Measurements from ENCODE around the gene FNIP1.

The FNIP1 gene

GRCh38 chr5:131758520-131758900 lies 38.3 kb downstream of the FNIP1 start:
- no peak overlapping the region for H3K9ac ChIP-seq (ENCODE audit: low read length in 5 of 5)
- H3K9me3 ChIP-seq (ENCODE audit: control insufficient read depth in 5 of 5, low read length in 5 of 5), result no peaks in the 10 kb centered on the region
- H3K4me1 ChIP-seq (ENCODE audit: control insufficient read depth in 5 of 5, insufficient read depth in 5 of 5, low read length in 5 of 5), result peaks cover 0 to 27% (median 13%) of the 10 kb centered on the region in 5 donors
- H3K27me3 ChIP-seq (ENCODE audit: control insufficient read depth in 5 of 5, insufficient read depth in 4 of 5, low read length in 5 of 5), result no peaks in the 10 kb centered on the region
- H3K27ac ChIP-seq (ENCODE audit: low read depth, low read length), result no peak overlapping the region
- no peaks in the 10 kb centered on the region for H3K36me3 ChIP-seq (ENCODE audit: control insufficient read depth in 5 of 5, insufficient read depth in 5 of 5, low read length in 5 of 5)
- no peak overlapping the region for H3K4me3 ChIP-seq (ENCODE audit: low read depth in 1 of 5, low read length in 5 of 5)

GRCh38 chr5:131757830-131758519 lies 38.8 kb downstream of the FNIP1 start:
- Histone ChIP-seq H3K36me3 (ENCODE audit: control insufficient read depth in 5 of 5, insufficient read depth in 5 of 5, low read length in 5 of 5) (no peaks in the 10 kb centered on the region), H3K27me3 (ENCODE audit: control insufficient read depth in 5 of 5, insufficient read depth in 4 of 5, low read length in 5 of 5) (no peaks in the 10 kb centered on the region), H3K9me3 (ENCODE audit: control insufficient read depth in 5 of 5, low read length in 5 of 5) (no peaks in the 10 kb centered on the region), H3K9ac (ENCODE audit: low read length in 5 of 5) (no peak overlapping the region), H3K4me3 (ENCODE audit: low read depth in 1 of 5, low read length in 5 of 5) (no peak overlapping the region), H3K4me1 (ENCODE audit: control insufficient read depth in 5 of 5, insufficient read depth in 5 of 5, low read length in 5 of 5) (peaks cover 0 to 27% (median 13%) of the 10 kb centered on the region in 5 donors), H3K27ac (ENCODE audit: low read depth, low read length) (no peak overlapping the region)

GRCh38 chr5:131756942-131757341 lies 39.9 kb downstream of the FNIP1 start:
- Histone ChIP-seq H3K9ac (ENCODE audit: low read length in 5 of 5) (no peak overlapping the region), H3K27me3 (ENCODE audit: control insufficient read depth in 5 of 5, insufficient read depth in 4 of 5, low read length in 5 of 5) (no peaks in the 10 kb centered on the region), H3K36me3 (ENCODE audit: control insufficient read depth in 5 of 5, insufficient read depth in 5 of 5, low read length in 5 of 5) (no peaks in the 10 kb centered on the region), H3K27ac (ENCODE audit: low read depth, low read length) (no peak overlapping the region), H3K4me1 (ENCODE audit: control insufficient read depth in 5 of 5, insufficient read depth in 5 of 5, low read length in 5 of 5) (peaks cover 0 to 27% (median 13%) of the 10 kb centered on the region in 5 donors), H3K4me3 (ENCODE audit: low read depth in 1 of 5, low read length in 5 of 5) (no peak overlapping the region), H3K9me3 (ENCODE audit: control insufficient read depth in 5 of 5, low read length in 5 of 5) (no peaks in the 10 kb centered on the region)

GRCh38 chr5:131754363-131754762 lies 42.5 kb downstream of the FNIP1 start:
- Histone ChIP-seq H3K27me3 (ENCODE audit: control insufficient read depth in 5 of 5, insufficient read depth in 4 of 5, low read length in 5 of 5) (no peaks in the 10 kb centered on the region), H3K9me3 (ENCODE audit: control insufficient read depth in 5 of 5, low read length in 5 of 5) (no peaks in the 10 kb centered on the region), H3K9ac (ENCODE audit: low read length in 5 of 5) (no peak overlapping the region), H3K4me1 (ENCODE audit: control insufficient read depth in 5 of 5, insufficient read depth in 5 of 5, low read length in 5 of 5) (peaks cover 0 to 18% (median 10%) of the 10 kb centered on the region in 5 donors), H3K36me3 (ENCODE audit: control insufficient read depth in 5 of 5, insufficient read depth in 5 of 5, low read length in 5 of 5) (peaks cover 0 to 3% (median 0%) of the 10 kb centered on the region in 5 donors), H3K4me3 (ENCODE audit: low read depth in 1 of 5, low read length in 5 of 5) (no peak overlapping the region), H3K27ac (ENCODE audit: low read depth, low read length) (no peak overlapping the region)

- no peak overlapping the region for H3K27ac ChIP-seq (ENCODE audit: low read depth, low read length)
- H3K4me3 ChIP-seq (ENCODE audit: low read depth in 1 of 5, low read length in 5 of 5), result no peak overlapping the region
- H3K9ac ChIP-seq (ENCODE audit: low read length in 5 of 5), result no peak overlapping the region
- peaks cover 0 to 5% (median 0%) of the 10 kb centered on the region in 5 donors for H3K36me3 ChIP-seq (ENCODE audit: control insufficient read depth in 5 of 5, insufficient read depth in 5 of 5, low read length in 5 of 5)
- H3K9me3 ChIP-seq (ENCODE audit: control insufficient read depth in 5 of 5, low read length in 5 of 5), result no peaks in the 10 kb centered on the region
- H3K27me3 ChIP-seq (ENCODE audit: control insufficient read depth in 5 of 5, insufficient read depth in 4 of 5, low read length in 5 of 5), result no peaks in the 10 kb centered on the region
- H3K4me1 ChIP-seq (ENCODE audit: control insufficient read depth in 5 of 5, insufficient read depth in 5 of 5, low read length in 5 of 5), result peaks cover 0 to 3% (median 0%) of the 10 kb centered on the region in 5 donors
These were observed 45.3 kb downstream of the FNIP1 start for GRCh38 chr5:131751506-131751905.

- no peaks in the 10 kb centered on the region for H3K27me3 ChIP-seq (ENCODE audit: control insufficient read depth in 5 of 5, insufficient read depth in 4 of 5, low read length in 5 of 5)
- H3K4me3 ChIP-seq (ENCODE audit: low read depth in 1 of 5, low read length in 5 of 5), result no peak overlapping the region
- no peak overlapping the region for H3K9ac ChIP-seq (ENCODE audit: low read length in 5 of 5)
- H3K4me1 ChIP-seq (ENCODE audit: control insufficient read depth in 5 of 5, insufficient read depth in 5 of 5, low read length in 5 of 5), result peaks cover 0 to 3% (median 0%) of the 10 kb centered on the region in 5 donors
- H3K27ac ChIP-seq (ENCODE audit: low read depth, low read length), result no peak overlapping the region
- H3K9me3 ChIP-seq (ENCODE audit: control insufficient read depth in 5 of 5, low read length in 5 of 5), result no peaks in the 10 kb centered on the region
- peaks cover 0 to 11% (median 0%) of the 10 kb centered on the region in 5 donors for H3K36me3 ChIP-seq (ENCODE audit: control insufficient read depth in 5 of 5, insufficient read depth in 5 of 5, low read length in 5 of 5)
These were observed 46.9 kb downstream of the FNIP1 start for GRCh38 chr5:131749723-131750470.

GRCh38 chr5:131749138-131749537 lies 47.7 kb downstream of the FNIP1 start:
- no peak overlapping the region for H3K9ac ChIP-seq (ENCODE audit: low read length in 5 of 5)
- H3K36me3 ChIP-seq (ENCODE audit: control insufficient read depth in 5 of 5, insufficient read depth in 5 of 5, low read length in 5 of 5), result peaks cover 0 to 15% (median 0%) of the 10 kb centered on the region in 5 donors
- H3K27ac ChIP-seq (ENCODE audit: low read depth, low read length), result no peak overlapping the region
- H3K4me1 ChIP-seq (ENCODE audit: control insufficient read depth in 5 of 5, insufficient read depth in 5 of 5, low read length in 5 of 5), result peaks cover 0 to 3% (median 0%) of the 10 kb centered on the region in 5 donors
- no peak overlapping the region for H3K4me3 ChIP-seq (ENCODE audit: low read depth in 1 of 5, low read length in 5 of 5)
- H3K27me3 ChIP-seq (ENCODE audit: control insufficient read depth in 5 of 5, insufficient read depth in 4 of 5, low read length in 5 of 5), result no peaks in the 10 kb centered on the region
- H3K9me3 ChIP-seq (ENCODE audit: control insufficient read depth in 5 of 5, low read length in 5 of 5), result no peaks in the 10 kb centered on the region

- Histone ChIP-seq H3K27ac (ENCODE audit: low read depth, low read length) (no peak overlapping the region), H3K9ac (ENCODE audit: low read length in 5 of 5) (no peak overlapping the region), H3K4me3 (ENCODE audit: low read depth in 1 of 5, low read length in 5 of 5) (no peak overlapping the region), H3K36me3 (ENCODE audit: control insufficient read depth in 5 of 5, insufficient read depth in 5 of 5, low read length in 5 of 5) (peaks cover 7 to 30% (median 11%) of the 10 kb centered on the region in 5 donors), H3K27me3 (ENCODE audit: control insufficient read depth in 5 of 5, insufficient read depth in 4 of 5, low read length in 5 of 5) (no peaks in the 10 kb centered on the region), H3K4me1 (ENCODE audit: control insufficient read depth in 5 of 5, insufficient read depth in 5 of 5, low read length in 5 of 5) (peaks cover 0 to 3% (median 0%) of the 10 kb centered on the region in 5 donors), H3K9me3 (ENCODE audit: control insufficient read depth in 5 of 5, low read length in 5 of 5) (no peaks in the 10 kb centered on the region)
These were observed 49.4 kb downstream of the FNIP1 start for GRCh38 chr5:131747180-131748105.

- Histone ChIP-seq H3K27ac (ENCODE audit: low read depth, low read length) (no peak overlapping the region), H3K4me1 (ENCODE audit: control insufficient read depth in 5 of 5, insufficient read depth in 5 of 5, low read length in 5 of 5) (peaks cover 0 to 3% (median 0%) of the 10 kb centered on the region in 5 donors), H3K9ac (ENCODE audit: low read length in 5 of 5) (no peak overlapping the region), H3K36me3 (ENCODE audit: control insufficient read depth in 5 of 5, insufficient read depth in 5 of 5, low read length in 5 of 5) (peaks cover 10 to 34% (median 16%) of the 10 kb centered on the region in 5 donors), H3K9me3 (ENCODE audit: control insufficient read depth in 5 of 5, low read length in 5 of 5) (no peaks in the 10 kb centered on the region), H3K4me3 (ENCODE audit: low read depth in 1 of 5, low read length in 5 of 5) (no peak overlapping the region), H3K27me3 (ENCODE audit: control insufficient read depth in 5 of 5, insufficient read depth in 4 of 5, low read length in 5 of 5) (no peaks in the 10 kb centered on the region)
These were observed 50.4 kb downstream of the FNIP1 start for GRCh38 chr5:131746423-131746822.
